ENCODE results near the gene SEPHS1.
"Not testable (repeated sequence)": the region's sequence is repeated elsewhere in the genome, so short reads cannot be mapped to it uniquely, and the experiment has no call there.

The SEPHS1 gene

DNA sequence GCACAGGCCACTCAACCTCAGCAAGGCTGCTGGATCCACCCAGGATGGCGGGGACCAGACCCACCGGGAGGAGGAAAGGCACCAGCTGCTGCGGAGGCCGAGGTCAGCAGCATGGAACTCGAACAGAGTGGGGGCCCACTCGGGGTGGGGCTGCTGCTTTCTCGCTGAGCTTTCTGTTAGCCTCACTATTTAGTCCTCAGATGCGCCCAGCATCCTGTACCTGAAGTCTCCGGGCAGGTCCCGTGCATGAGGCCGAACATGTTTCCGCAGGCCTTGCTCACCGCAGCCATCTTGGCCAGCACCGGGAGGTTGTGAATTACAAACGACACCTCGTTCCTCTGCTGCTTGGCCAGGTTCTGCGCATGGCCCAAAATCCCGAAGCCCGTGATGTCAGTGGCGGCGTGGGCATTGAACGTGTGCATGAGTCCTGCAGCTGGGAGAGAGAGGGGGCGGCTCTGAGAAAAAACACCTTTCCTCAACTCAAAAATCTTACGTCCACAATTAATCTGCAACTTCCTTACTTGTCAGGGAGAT, 25.4 kb downstream of the SEPHS1 start:
- no peak for DNase-seq

- DNase-seq: no peak
Measured at GRCh38 chr10:13321576-13321975, 26.5 kb downstream of the SEPHS1 start.

GRCh38 chr10:13319166-13319565, 28.9 kb downstream of the SEPHS1 start:
- no peak for DNase-seq

DNA sequence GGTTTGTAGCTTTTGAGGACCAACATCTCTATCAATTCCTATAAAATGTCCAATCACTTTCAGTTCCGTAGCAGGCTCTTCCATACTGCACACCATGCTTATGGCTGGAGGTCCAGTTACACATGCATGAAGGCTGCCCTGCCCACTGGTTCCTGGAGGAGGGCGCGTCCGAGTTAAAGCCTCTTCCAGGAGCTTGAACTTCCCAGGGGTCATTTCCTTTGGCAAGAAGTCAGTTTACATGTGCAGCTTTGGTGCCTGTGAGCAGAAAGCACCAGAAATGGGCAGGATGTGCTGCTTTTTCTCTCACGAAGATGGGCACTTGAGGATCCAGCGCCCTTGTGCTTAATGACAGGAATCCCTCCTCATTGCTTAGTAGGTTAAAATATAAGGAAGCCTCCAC, 30.6 kb downstream of the SEPHS1 start:
- no peak for DNase-seq

DNA sequence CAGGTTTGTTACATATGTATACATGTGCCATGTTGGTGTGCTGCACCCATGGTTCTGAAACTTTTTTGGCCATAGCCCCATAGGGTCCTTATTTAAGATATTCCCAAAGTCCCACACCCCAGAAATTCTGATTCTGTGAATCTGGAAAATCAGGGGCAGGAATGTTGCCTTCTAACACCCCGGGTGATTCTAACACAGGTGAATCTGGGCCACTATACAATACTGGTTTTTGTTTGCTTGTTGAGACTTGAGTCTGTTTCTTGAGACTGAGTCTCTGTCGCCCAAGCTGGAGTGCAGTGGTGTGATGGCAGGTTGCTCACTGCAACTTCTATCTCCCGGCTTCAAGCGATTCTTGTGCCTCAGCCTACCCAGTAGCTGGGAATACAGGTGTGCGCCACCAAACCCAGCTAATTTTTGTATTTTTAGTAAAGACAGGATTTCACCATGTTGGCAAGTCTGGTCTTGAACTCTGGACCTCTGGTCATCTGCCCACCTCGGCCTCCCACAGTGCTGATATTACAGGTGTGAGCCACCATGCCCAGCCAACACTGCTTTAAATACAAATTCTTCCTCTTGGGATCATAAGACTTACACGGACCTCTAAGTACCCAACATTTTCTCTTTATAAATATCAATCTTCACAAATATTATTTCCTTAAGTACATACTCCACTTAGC, 31.3 kb downstream of the SEPHS1 start:
- DNase-seq: no peak

DNA sequence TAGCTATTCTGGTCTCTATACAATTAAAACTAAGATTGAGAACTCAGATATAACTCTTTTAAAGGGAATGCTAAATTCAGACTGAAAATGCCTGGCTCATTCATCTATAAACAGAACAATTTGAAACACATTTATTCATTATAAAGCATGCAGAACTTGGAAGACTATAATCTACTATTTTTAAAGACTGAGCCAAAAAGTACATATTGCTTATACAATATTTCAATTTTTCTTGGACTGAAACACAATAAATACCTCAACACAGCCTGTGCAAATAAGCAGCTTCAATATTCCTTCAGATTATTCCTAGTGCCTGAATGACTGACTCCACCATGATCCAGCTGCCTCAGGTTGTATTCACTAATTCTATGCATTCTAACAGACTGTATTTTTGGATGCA, 32.7 kb downstream of the SEPHS1 start:
- no peak for DNase-seq

DNA sequence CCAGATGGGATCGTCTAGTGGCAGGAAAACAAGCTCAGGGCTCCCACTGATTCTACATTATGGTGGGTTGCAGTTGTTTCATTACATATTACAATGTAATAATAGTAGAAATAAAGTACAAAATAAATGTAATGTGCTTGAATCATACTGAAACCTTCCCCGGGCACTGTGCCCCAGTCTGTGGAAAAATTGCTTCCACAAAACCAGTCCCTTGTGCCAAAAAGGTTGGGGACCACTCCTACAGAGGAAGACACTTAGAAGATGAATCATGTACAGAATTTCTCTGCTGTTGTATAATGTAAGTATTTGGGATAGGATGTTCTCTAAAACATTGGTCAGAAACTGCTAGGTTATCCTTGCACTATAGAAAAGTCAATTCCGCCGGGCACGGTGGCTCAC, 36.9 kb downstream of the SEPHS1 start:
- DNase-seq: no peak

DNA sequence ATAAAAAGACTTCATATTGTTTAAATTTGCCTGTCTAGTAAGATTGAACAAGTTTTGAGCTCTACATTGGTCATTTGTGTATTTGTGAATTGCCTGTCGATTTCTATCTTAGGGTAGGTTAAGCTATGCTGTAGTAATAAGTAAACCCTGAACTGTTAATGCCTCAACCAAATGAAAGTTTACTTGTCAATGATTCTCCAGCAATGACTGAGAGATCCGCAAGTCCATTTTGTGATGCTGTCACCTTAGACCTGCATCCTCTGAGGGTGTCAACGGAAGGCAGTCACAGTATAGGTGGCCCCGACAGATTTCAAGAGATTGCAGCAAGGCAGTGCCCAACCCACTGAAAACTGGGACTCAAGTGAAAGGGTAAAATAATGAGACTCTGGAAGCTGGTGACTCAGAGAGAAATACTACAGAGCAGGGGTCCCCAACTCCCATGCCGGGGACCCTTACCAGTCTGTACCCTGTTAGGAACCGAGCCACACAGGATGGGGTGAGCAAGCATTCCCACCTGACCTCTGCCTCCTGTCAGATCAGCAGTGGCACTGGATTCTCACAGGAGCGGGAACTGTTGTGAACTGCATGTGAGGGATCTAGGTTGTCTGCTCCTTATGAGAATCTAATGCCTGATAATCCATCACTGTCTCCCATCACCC, 37.4 kb downstream of the SEPHS1 start:
- no peak for DNase-seq

GRCh38 chr10:13309792-13310191, 38.3 kb downstream of the SEPHS1 start:
- no peak for DNase-seq

DNA sequence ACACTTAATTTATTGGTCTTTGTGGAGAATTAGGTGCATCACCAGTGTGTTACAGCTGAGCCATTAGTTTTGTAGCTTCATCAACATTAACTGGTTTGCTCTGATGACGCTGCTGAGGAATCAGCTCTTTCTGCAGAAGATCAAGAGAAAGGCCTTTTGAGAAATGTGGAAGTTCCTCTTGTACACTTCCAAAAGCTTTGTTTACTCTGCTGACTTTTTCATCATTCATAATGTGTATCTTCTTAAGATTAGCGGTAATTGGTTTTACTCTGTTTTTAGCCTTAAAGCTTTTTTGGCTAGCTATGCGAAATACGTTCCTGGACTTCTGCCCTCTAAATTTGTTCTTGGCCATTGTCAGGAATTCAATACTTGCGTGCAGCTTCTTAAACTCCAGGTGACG, 40.0 kb downstream of the SEPHS1 start:
- DNase-seq: no peak

GRCh38 chr10:13306103-13306502, 42.0 kb downstream of the SEPHS1 start:
- no peak for DNase-seq

DNA sequence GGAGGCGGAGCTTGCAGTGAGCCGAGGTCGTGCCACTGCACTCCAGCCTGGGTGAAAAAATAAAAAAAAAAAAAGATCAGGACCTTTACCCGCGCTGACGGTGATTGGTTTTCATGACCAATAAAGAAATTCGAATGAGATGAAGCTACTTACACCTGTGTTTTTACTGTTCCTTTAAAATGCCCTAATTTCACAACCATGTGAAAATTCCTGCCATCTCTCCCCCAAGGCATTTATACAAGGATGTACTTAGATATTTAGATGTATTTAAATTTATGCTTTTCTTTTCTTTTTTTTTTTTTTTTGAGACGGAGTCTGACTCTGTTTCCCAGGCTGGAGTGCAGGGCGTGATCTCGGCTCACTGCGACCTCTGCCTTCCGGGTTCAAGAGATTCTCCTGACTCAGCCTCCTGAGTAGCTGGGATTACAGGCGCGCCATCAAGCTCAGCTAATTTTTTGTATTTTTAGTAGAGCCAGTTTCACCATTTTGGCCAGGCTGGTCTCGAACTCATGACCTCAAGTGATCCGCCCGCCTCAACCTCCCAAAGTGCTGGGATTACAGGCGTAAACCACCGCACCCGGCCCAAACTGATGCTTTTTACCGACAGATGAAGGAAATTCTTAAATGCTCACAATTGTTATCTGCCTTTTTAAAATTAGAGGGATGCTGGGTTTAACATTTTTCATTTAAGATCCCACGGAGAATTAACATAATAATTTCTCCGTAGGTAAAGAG, 45.1 kb downstream of the SEPHS1 start:
- no peak for DNase-seq

GRCh38 chr10:13299437-13300287, 48.4 kb downstream of the SEPHS1 start, which contains the start of gene PHYH:
Gene PHYH (minus strand): TSS chr10:13300064. CDS start chr10:13300042, 22 bp downstream.
- peak; percentile 90 for DNase-seq

DNA sequence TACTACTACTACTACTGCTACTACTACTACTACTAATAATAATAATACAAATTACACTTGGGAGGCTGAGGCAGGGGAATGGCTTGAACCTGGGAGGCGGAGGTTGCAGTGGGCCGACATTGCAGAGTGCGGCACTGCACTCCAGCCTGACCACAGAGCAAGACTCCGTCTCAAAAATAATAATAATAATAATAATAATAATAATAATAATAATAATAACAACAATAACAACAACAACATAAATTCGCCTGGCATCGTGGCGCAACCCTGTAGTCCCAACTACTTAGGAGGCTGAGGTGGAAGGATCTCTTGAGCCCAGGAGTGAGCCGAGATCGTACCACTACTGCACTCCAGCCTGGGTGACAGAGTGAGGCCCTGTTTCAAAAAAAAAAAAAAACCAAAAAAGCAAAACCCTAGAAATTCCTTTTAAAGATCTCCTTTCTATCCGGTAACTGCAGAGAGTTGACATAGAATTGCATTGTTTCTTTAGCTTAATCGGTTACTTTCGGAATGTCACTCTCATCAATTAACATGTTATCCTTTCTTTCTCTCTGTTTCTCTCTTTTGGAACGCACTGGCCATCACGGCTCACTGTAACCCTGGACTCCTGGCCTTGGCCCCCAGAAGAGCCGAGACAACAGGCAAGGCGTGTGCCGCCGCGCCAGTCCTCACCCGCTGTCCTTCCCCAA, 49.2 kb downstream of the SEPHS1 start:
- DNase-seq: no peak

DNA sequence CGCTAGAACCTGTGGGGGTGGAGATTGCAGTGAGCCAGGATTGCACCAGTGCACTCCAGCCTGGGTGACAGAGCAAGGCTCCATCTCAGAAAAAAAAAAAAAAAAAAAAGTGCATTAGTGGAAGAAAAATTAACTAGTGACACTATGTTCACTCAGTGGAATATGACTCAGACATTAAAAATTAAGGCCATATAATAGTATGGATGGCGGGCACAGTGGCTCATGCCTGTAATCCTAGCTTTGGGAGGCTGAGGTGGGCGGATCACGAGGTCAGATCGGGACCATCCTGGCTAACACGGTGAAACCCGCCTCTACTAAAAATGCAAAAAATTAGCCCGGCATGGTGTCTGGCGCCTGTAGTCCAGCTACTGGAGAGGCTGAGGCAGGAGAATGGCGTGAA, 51.6 kb downstream of the SEPHS1 start:
- no peak for DNase-seq

- DNase-seq: no peak
Measured at GRCh38 chr10:13294784-13295183, 53.3 kb downstream of the SEPHS1 start.

DNA sequence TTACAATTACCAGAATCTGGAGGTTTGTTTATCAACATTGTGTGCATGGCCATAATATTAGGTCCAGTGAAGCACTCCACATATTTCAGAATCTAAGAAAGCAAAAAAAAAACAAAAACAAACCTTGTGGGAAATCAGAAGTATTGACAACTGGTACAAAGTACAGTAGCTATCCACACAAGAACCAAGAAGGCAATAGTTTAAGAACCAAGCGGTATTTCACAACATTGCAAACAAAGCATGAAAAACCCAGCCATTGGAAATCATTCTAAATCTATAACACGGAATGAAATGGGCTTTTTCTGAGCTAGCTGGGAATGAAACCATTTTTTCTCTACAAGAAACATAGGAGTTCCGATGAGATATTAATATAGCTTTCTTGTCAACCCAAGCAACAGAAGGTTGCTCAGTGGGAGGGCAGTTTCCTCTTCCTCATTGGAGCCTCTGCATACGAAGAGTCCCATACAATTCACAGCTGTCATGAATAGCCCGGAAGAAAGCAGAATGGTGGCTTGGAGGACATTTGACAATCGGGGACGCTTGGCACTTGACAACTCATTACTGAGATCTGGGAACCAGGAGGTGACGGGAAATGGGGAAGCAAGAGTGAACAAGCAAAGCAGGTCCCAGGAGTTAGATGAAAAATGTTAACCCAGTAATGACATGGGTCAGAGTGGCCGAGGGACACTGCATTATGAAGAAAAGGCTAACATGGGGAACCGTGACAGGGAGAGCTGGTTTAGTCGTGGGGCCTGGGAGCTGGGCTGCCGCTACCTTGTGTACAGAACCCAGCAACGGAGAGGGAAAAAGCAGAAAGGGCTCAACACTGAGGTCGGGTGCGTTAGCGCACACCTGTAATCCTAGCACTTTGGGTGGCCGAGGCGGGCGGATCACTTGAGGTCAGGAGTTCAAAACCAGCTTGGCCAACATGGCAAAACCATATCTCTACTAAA, 56.0 kb downstream of the SEPHS1 start:
- DNase-seq: no peak

DNA sequence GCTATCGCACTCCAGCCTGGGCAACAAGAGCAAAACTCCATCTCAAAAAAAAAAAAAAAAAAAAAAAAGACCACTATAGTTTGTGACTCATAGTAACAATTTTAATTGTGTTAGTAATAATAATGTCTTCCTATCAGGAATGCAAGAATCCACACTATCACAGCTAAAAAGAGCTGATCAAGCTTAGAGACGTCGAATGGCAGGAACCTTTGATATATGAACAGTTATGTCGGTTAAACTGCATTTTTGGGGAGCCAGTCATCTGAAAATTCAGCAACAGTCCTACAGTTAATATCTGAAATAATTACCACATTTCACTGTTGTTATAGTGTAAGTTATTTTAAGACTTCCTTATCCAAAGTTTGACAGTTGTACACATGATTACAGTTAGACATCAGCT, 57.0 kb downstream of the SEPHS1 start:
- DNase-seq: no peak

DNA sequence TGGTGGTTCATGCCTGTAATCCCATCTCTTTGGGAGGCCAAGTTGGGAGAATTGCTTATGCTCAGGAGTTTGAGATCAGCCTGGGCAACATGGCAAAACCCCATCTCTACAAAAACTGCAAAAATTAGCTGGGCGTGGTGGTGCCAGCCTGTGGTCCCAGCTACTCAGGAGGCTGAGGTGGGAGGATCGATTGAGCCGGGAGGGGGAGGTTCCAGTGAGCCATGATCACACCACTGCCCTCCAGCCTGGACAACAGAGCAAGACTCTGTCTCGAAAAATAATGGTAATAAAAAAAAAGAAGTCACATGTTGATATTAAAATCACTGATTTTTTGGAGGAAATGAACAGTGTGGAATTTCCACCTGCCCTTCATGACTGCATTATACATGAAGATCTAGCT, 64.0 kb downstream of the SEPHS1 start:
- DNase-seq: no peak

GRCh38 chr10:13282348-13282747, 65.7 kb downstream of the SEPHS1 start:
- not testable (repeated sequence) for DNase-seq

GRCh38 chr10:13276749-13277365, 71.2 kb downstream of the SEPHS1 start:
- DNase-seq: no peak

Data from hematopoietic multipotent progenitor cell treated with erythropoietin and hydrocortisone succinate and interleukin-3 and kit ligand, for 6 days (in vitro differentiated cells).